ENCODE measurements around the gene CTXND1. TPM values are rescaled to one million over a fixed set of nuclear protein-coding genes. Genes with fewer than 3 reads are reported as not detected.

CTXND1 gene
- total and polyA plus RNA-seq, 2 experiments from 2014 or later, result 0.05 TPM; not detected in 1

DNA sequence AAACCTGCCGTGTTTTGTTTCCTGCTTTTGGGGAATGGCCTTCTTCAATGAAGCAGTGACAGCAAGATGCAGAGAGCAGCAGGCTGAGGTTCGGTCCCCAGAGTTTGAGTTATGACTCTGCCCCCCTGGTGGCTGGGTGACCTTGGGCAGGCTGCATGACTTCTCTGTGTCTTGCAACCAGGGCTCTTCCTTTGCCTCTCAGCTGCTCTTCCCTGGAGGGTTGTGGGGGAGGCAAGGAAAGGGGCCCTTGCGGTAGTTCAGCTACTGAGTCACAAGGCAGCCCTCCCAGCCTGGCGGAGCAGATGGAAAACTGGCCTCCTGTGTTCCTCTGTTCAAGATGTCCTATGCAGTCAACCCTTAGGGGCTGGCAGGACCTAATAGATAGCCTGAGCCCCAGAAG is 17.1 kb downstream of the CTXND1 start:
- H3K4me3 ChIP-seq, result no peak overlapping the region
- H3K27me3 ChIP-seq (ENCODE audit: insufficient read depth), result no peaks in the 10 kb centered on the region
- Mint-ChIP-seq H3K4me1 (peaks cover 8% of the 10 kb centered on the region), H3K36me3 (ENCODE audit: low read depth) (no peaks in the 10 kb centered on the region), H3K4me3 (no peak overlapping the region), H3K27me3 (ENCODE audit: insufficient read depth, low read depth, poor library complexity) (peaks cover 9% of the 10 kb centered on the region), H3K9me3 (no peaks in the 10 kb centered on the region), H3K27ac (no peak overlapping the region)
- H2AFZ ChIP-seq, result peak overlapping the region; percentile 85
- no peak overlapping the region for H3K4me2 ChIP-seq
- H4K20me1 ChIP-seq (replicated peaks; ENCODE audit: insufficient read depth), result no peaks in the 10 kb centered on the region
- ATAC-seq, result peak; percentile 91
- H3F3A ChIP-seq (replicated peaks; ENCODE audit: low read depth), result no peaks in the 10 kb centered on the region
- DNase-seq (ENCODE audit: low spot score), result peak; percentile 73
- H3K79me2 ChIP-seq (replicated peaks; ENCODE audit: insufficient read depth), result no peaks in the 10 kb centered on the region
- peaks cover 4% of the 10 kb centered on the region; the same call in 1 of the 2 replicates for H3K4me1 ChIP-seq (ENCODE audit: insufficient read depth)
- H3K27ac ChIP-seq (ENCODE audit: low read depth), result no peak overlapping the region
- TF ChIP-seq CREB1 (CRISPR knock-in tag; IDR thresholded peaks at IDR 0.05; ENCODE audit: low read depth), result no peak
- TF ChIP-seq, protein P1, sequence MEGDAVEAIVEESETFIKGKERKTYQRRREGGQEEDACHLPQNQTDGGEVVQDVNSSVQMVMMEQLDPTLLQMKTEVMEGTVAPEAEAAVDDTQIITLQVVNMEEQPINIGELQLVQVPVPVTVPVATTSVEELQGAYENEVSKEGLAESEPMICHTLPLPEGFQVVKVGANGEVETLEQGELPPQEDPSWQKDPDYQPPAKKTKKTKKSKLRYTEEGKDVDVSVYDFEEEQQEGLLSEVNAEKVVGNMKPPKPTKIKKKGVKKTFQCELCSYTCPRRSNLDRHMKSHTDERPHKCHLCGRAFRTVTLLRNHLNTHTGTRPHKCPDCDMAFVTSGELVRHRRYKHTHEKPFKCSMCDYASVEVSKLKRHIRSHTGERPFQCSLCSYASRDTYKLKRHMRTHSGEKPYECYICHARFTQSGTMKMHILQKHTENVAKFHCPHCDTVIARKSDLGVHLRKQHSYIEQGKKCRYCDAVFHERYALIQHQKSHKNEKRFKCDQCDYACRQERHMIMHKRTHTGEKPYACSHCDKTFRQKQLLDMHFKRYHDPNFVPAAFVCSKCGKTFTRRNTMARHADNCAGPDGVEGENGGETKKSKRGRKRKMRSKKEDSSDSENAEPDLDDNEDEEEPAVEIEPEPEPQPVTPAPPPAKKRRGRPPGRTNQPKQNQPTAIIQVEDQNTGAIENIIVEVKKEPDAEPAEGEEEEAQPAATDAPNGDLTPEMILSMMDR (conservative IDR thresholded peaks at IDR 0.05; ENCODE audit: low read depth in 2 of 2), result peak; percentile 78 to 79
- H3K9me2 ChIP-seq (ENCODE audit: insufficient read depth), result no peaks in the 10 kb centered on the region
- H3K36me3 ChIP-seq (ENCODE audit: insufficient read depth), result no peaks in the 10 kb centered on the region

DNA sequence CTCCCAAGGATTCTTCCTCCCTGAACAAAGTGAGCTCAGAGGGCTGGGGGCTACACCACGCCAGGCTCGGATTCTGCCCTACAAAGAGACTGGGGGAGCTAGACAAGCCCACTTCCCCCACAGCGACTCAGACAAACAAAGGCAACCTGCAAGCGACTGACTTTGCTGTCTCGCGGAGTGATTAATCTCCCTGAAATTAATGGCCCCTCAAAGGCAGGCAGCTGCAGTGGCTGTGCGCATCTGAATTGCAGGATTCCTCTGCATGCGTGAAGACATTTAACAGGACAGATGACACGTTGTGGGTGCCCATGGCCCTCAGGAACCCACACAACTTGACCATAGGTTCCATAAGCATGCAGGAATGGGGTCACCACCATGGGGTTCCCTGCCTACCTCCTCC is 18.4 kb downstream of the CTXND1 start:
- H3K9me3 Mint-ChIP-seq, result no peaks in the 10 kb centered on the region
- H3K27ac Mint-ChIP-seq, result no peak overlapping the region
- Histone ChIP-seq H3K4me3 (no peak overlapping the region), H3K27ac (ENCODE audit: low read depth) (no peak overlapping the region), H2AFZ (peak overlapping the region; percentile 76), H4K20me1 (replicated peaks; ENCODE audit: insufficient read depth) (no peaks in the 10 kb centered on the region), H3F3A (replicated peaks; ENCODE audit: low read depth) (no peaks in the 10 kb centered on the region), H3K4me1 (ENCODE audit: insufficient read depth) (peaks cover 4% of the 10 kb centered on the region; the same call in 1 of the 2 replicates), H3K9me2 (ENCODE audit: insufficient read depth) (no peaks in the 10 kb centered on the region), H3K79me2 (replicated peaks; ENCODE audit: insufficient read depth) (no peaks in the 10 kb centered on the region), H3K27me3 (ENCODE audit: insufficient read depth) (no peaks in the 10 kb centered on the region), H3K36me3 (ENCODE audit: insufficient read depth) (no peaks in the 10 kb centered on the region), H3K4me2 (no peak overlapping the region)
- H3K4me1 Mint-ChIP-seq, result peaks cover 8% of the 10 kb centered on the region
- TF ChIP-seq, protein P2, sequence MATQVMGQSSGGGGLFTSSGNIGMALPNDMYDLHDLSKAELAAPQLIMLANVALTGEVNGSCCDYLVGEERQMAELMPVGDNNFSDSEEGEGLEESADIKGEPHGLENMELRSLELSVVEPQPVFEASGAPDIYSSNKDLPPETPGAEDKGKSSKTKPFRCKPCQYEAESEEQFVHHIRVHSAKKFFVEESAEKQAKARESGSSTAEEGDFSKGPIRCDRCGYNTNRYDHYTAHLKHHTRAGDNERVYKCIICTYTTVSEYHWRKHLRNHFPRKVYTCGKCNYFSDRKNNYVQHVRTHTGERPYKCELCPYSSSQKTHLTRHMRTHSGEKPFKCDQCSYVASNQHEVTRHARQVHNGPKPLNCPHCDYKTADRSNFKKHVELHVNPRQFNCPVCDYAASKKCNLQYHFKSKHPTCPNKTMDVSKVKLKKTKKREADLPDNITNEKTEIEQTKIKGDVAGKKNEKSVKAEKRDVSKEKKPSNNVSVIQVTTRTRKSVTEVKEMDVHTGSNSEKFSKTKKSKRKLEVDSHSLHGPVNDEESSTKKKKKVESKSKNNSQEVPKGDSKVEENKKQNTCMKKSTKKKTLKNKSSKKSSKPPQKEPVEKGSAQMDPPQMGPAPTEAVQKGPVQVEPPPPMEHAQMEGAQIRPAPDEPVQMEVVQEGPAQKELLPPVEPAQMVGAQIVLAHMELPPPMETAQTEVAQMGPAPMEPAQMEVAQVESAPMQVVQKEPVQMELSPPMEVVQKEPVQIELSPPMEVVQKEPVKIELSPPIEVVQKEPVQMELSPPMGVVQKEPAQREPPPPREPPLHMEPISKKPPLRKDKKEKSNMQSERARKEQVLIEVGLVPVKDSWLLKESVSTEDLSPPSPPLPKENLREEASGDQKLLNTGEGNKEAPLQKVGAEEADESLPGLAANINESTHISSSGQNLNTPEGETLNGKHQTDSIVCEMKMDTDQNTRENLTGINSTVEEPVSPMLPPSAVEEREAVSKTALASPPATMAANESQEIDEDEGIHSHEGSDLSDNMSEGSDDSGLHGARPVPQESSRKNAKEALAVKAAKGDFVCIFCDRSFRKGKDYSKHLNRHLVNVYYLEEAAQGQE (IDR thresholded peaks at IDR 0.05; ENCODE audit: unreplicated experiment), result no peak
- TF ChIP-seq EZH2phosphoT487 (IDR thresholded peaks at IDR 0.05; ENCODE audit: unreplicated experiment) (no peak), JUNB (IDR thresholded peaks at IDR 0.05; ENCODE audit: unreplicated experiment) (no peak)
- TF ChIP-seq, protein P3, sequence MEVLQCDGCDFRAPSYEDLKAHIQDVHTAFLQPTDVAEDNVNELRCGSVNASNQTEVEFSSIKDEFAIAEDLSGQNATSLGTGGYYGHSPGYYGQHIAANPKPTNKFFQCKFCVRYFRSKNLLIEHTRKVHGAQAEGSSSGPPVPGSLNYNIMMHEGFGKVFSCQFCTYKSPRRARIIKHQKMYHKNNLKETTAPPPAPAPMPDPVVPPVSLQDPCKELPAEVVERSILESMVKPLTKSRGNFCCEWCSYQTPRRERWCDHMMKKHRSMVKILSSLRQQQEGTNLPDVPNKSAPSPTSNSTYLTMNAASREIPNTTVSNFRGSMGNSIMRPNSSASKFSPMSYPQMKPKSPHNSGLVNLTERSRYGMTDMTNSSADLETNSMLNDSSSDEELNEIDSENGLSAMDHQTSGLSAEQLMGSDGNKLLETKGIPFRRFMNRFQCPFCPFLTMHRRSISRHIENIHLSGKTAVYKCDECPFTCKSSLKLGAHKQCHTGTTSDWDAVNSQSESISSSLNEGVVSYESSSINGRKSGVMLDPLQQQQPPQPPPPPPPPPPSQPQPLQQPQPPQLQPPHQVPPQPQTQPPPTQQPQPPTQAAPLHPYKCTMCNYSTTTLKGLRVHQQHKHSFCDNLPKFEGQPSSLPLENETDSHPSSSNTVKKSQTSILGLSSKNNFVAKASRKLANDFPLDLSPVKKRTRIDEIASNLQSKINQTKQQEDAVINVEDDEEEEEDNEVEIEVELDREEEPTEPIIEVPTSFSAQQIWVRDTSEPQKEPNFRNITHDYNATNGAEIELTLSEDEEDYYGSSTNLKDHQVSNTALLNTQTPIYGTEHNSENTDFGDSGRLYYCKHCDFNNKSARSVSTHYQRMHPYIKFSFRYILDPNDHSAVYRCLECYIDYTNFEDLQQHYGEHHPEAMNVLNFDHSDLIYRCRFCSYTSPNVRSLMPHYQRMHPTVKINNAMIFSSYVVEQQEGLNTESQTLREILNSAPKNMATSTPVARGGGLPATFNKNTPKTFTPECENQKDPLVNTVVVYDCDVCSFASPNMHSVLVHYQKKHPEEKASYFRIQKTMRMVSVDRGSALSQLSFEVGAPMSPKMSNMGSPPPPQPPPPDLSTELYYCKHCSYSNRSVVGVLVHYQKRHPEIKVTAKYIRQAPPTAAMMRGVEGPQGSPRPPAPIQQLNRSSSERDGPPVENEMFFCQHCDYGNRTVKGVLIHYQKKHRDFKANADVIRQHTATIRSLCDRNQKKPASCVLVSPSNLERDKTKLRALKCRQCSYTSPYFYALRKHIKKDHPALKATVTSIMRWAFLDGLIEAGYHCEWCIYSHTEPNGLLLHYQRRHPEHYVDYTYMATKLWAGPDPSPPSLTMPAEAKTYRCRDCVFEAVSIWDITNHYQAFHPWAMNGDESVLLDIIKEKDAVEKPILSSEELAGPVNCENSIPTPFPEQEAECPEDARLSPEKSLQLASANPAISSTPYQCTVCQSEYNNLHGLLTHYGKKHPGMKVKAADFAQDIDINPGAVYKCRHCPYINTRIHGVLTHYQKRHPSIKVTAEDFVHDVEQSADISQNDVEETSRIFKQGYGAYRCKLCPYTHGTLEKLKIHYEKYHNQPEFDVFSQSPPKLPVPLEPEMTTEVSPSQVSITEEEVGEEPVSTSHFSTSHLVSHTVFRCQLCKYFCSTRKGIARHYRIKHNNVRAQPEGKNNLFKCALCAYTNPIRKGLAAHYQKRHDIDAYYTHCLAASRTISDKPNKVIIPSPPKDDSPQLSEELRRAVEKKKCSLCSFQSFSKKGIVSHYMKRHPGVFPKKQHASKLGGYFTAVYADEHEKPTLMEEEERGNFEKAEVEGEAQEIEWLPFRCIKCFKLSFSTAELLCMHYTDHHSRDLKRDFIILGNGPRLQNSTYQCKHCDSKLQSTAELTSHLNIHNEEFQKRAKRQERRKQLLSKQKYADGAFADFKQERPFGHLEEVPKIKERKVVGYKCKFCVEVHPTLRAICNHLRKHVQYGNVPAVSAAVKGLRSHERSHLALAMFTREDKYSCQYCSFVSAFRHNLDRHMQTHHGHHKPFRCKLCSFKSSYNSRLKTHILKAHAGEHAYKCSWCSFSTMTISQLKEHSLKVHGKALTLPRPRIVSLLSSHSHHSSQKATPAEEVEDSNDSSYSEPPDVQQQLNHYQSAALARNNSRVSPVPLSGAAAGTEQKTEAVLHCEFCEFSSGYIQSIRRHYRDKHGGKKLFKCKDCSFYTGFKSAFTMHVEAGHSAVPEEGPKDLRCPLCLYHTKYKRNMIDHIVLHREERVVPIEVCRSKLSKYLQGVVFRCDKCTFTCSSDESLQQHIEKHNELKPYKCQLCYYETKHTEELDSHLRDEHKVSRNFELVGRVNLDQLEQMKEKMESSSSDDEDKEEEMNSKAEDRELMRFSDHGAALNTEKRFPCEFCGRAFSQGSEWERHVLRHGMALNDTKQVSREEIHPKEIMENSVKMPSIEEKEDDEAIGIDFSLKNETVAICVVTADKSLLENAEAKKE (CRISPR knock-in tag; IDR thresholded peaks at IDR 0.05), result no peak
- TF ChIP-seq, protein P1 (conservative IDR thresholded peaks at IDR 0.05; ENCODE audit: low read depth in 2 of 2), result no peak
- H3K36me3 Mint-ChIP-seq (ENCODE audit: low read depth), result no peaks in the 10 kb centered on the region
- peaks cover 8% of the 10 kb centered on the region for H3K27me3 Mint-ChIP-seq (ENCODE audit: insufficient read depth, low read depth, poor library complexity)
- DNase-seq (ENCODE audit: low spot score) (no peak), ATAC-seq (no peak)
- no peak overlapping the region for H3K4me3 Mint-ChIP-seq

All from GM23338 (cell line).